ENCODE data around the gene GPR87. TPM values are rescaled to one million over a fixed set of nuclear protein-coding genes. Genes with fewer than 3 reads are reported as not detected.

GPR87 gene
- total RNA-seq, 1 donor from 2014 or later, result not detected

- no peak for TF ChIP-seq CTCF (IDR thresholded peaks at IDR 0.05; ENCODE audit: partially characterized antibody, unreplicated experiment)
- Mint-ChIP-seq H3K4me1 (ENCODE audit: low read depth, unreplicated experiment) (no peaks in the 10 kb centered on the region), H3K27me3 (ENCODE audit: unreplicated experiment) (peaks cover 4% of the 10 kb centered on the region), H3K36me3 (ENCODE audit: unreplicated experiment) (no peaks in the 10 kb centered on the region), H3K27ac (ENCODE audit: unreplicated experiment) (no peak overlapping the region), H3K9me3 (ENCODE audit: unreplicated experiment) (no peaks in the 10 kb centered on the region), H3K4me3 (ENCODE audit: unreplicated experiment) (no peak overlapping the region)
- no peak for DNase-seq
Measured at GRCh38 chr3:151301787-151302186, 14.8 kb downstream of the GPR87 start.

GRCh38 chr3:151300539-151300938, 16.1 kb downstream of the GPR87 start:
- no peaks in the 10 kb centered on the region for H3K4me1 Mint-ChIP-seq (ENCODE audit: low read depth, unreplicated experiment)
- DNase-seq, result no peak
- no peaks in the 10 kb centered on the region for H3K9me3 Mint-ChIP-seq (ENCODE audit: unreplicated experiment)
- H3K27me3 Mint-ChIP-seq (ENCODE audit: unreplicated experiment), result peaks cover 4% of the 10 kb centered on the region
- TF ChIP-seq CTCF (IDR thresholded peaks at IDR 0.05; ENCODE audit: partially characterized antibody, unreplicated experiment), result no peak
- H3K4me3 Mint-ChIP-seq (ENCODE audit: unreplicated experiment), result no peak overlapping the region
- H3K36me3 Mint-ChIP-seq (ENCODE audit: unreplicated experiment), result no peaks in the 10 kb centered on the region
- H3K27ac Mint-ChIP-seq (ENCODE audit: unreplicated experiment), result no peak overlapping the region

- H3K9me3 Mint-ChIP-seq (ENCODE audit: unreplicated experiment), result no peaks in the 10 kb centered on the region
- TF ChIP-seq CTCF (IDR thresholded peaks at IDR 0.05; ENCODE audit: partially characterized antibody, unreplicated experiment), result no peak
- no peak for DNase-seq
- no peaks in the 10 kb centered on the region for H3K4me1 Mint-ChIP-seq (ENCODE audit: low read depth, unreplicated experiment)
- no peak overlapping the region for H3K4me3 Mint-ChIP-seq (ENCODE audit: unreplicated experiment)
- peaks cover 4% of the 10 kb centered on the region for H3K27me3 Mint-ChIP-seq (ENCODE audit: unreplicated experiment)
- H3K27ac Mint-ChIP-seq (ENCODE audit: unreplicated experiment), result no peak overlapping the region
- no peaks in the 10 kb centered on the region for H3K36me3 Mint-ChIP-seq (ENCODE audit: unreplicated experiment)
Measured at GRCh38 chr3:151299006-151299405, 17.6 kb downstream of the GPR87 start.

- no peak for TF ChIP-seq CTCF (IDR thresholded peaks at IDR 0.05; ENCODE audit: partially characterized antibody, unreplicated experiment)
- H3K9me3 Mint-ChIP-seq (ENCODE audit: unreplicated experiment), result no peaks in the 10 kb centered on the region
- H3K27ac Mint-ChIP-seq (ENCODE audit: unreplicated experiment), result no peak overlapping the region
- peaks cover 3% of the 10 kb centered on the region for H3K4me1 Mint-ChIP-seq (ENCODE audit: low read depth, unreplicated experiment)
- DNase-seq, result no peak
- H3K4me3 Mint-ChIP-seq (ENCODE audit: unreplicated experiment), result no peak overlapping the region
- peaks cover under 1% of the 10 kb centered on the region for H3K27me3 Mint-ChIP-seq (ENCODE audit: unreplicated experiment)
- H3K36me3 Mint-ChIP-seq (ENCODE audit: unreplicated experiment), result no peaks in the 10 kb centered on the region
Measured at GRCh38 chr3:151297429-151297828, 19.2 kb downstream of the GPR87 start.

- Mint-ChIP-seq H3K36me3 (ENCODE audit: unreplicated experiment) (no peaks in the 10 kb centered on the region), H3K4me3 (ENCODE audit: unreplicated experiment) (no peak overlapping the region), H3K27ac (ENCODE audit: unreplicated experiment) (no peak overlapping the region)
Measured at GRCh38 chr3:151296226-151296625, 20.4 kb downstream of the GPR87 start.

More at GRCh38 chr3:151296226-151296625, 20.4 kb downstream of the GPR87 start:
- Mint-ChIP-seq H3K27me3 (ENCODE audit: unreplicated experiment) (no peaks in the 10 kb centered on the region), H3K4me1 (ENCODE audit: low read depth, unreplicated experiment) (peaks cover 3% of the 10 kb centered on the region), H3K9me3 (ENCODE audit: unreplicated experiment) (no peaks in the 10 kb centered on the region)
- DNase-seq, result no peak
- no peak for TF ChIP-seq CTCF (IDR thresholded peaks at IDR 0.05; ENCODE audit: partially characterized antibody, unreplicated experiment)
